Hepatocyte (in vitro differentiated cells): Measurements from ENCODE around the gene ADGRG4. TPM values are rescaled to one million over a fixed set of nuclear protein-coding genes. Genes with fewer than 3 reads are reported as not detected.

ENCODE experiments used
- DNase-seq: peaks from one replicate; pipeline ENCODE4 v3.0.0-alpha.2; 2016; ENCODE audit warnings: low spot score
- H2AFZ ChIP-seq: fragments of 200-600 bp; sonication (generic); 2 replicates; pipeline ENCODE4 v1.6.0; 2016; ENCODE audit warnings: antibody characterized with exemption, mild to moderate bottlenecking
- H3K27ac ChIP-seq: fragments of 200-600 bp; sonication (generic); 2 replicates; pipeline ENCODE4 v1.5.1; 2016; ENCODE audit warnings: mild to moderate bottlenecking
- H3K27me3 ChIP-seq: fragments of 200-600 bp; sonication (generic); 2 replicates; pipeline ENCODE4 v1.6.1; 2016
- H3K36me3 ChIP-seq: fragments of 200-600 bp; sonication (generic); replicated peaks from 2 replicates; pipeline ENCODE4 v1.5.1; 2016; ENCODE audit warnings: low read depth; ENCODE audit not compliant: insufficient read depth
- H3K4me1 ChIP-seq: fragments of 200-600 bp; sonication (generic); 2 replicates; pipeline ENCODE4 v1.5.1; 2016; ENCODE audit warnings: mild to moderate bottlenecking, moderate library complexity; ENCODE audit not compliant: insufficient read depth
- H3K4me2 ChIP-seq: fragments of 200-600 bp; sonication (generic); 2 replicates; pipeline ENCODE4 v1.6.0; 2016
- H3K4me3 ChIP-seq: fragments of 200-600 bp; sonication (generic); 2 replicates; pipeline ENCODE4 v1.5.1; 2016; ENCODE audit warnings: mild to moderate bottlenecking
- H3K79me2 ChIP-seq: fragments of 200-600 bp; sonication (generic); 2 replicates; pipeline ENCODE4 v1.6.0; 2017; ENCODE audit warnings: mild to moderate bottlenecking
- H3K9me2 ChIP-seq: fragments of 200-600 bp; sonication (generic); replicated peaks from 2 replicates; pipeline ENCODE4 v1.6.0; 2017; ENCODE audit warnings: mild to moderate bottlenecking; ENCODE audit not compliant: insufficient read depth
- H3K9me3 ChIP-seq: fragments of 200-600 bp; sonication (generic); 2 replicates; pipeline ENCODE4 v1.5.1; 2016; ENCODE audit warnings: low read depth, mild to moderate bottlenecking
- H4K20me1 ChIP-seq: fragments of 200-600 bp; sonication (generic); 2 replicates; pipeline ENCODE4 v1.6.0; 2016; ENCODE audit warnings: mild to moderate bottlenecking; ENCODE audit not compliant: insufficient read depth, poor library complexity, severe bottlenecking
- CTCF ChIP-seq: fragments of 200-600 bp; sonication (generic); IDR thresholded peaks from 2 replicates; pipeline ENCODE4 v1.5.1; 2016; ENCODE audit warnings: antibody characterized with exemption, mild to moderate bottlenecking; ENCODE audit not compliant: poor library complexity
- EZH2 ChIP-seq: fragments of 200-600 bp; sonication (generic); IDR thresholded peaks from 2 replicates; pipeline ENCODE4 v1.6.1; 2016; ENCODE audit warnings: antibody characterized with exemption, mild to moderate bottlenecking, borderline replicate concordance
- EZH2phosphoT487 ChIP-seq: fragments of 200-600 bp; sonication (generic); IDR thresholded peaks from one replicate; pipeline ENCODE4 v1.6.1; 2018; ENCODE audit warnings: antibody characterized with exemption, mild to moderate bottlenecking, low read depth, moderate library complexity; ENCODE audit not compliant: unreplicated experiment, severe bottlenecking
- WGBS: methylation state at CpG from one replicate; pipeline ENCODE4 v1.1.6; 2016; ENCODE audit warnings: low lambda C conversion rate; ENCODE audit errors: missing lambda C conversion rate; 5-methylcytosine and 5-hydroxymethylcytosine counted together
- polyA plus RNA-seq: library from polyadenylated mRNA; unstranded; fragments of >200 nt; fragmentation: Nextera tagmentation; extraction: Ambion mirVana; gene quantifications from 2 replicates; pipeline ENCODE4 v1.2.1, GENCODE V29; 2016
- total RNA-seq: library from RNA; depleted of rRNA; stranded (reverse); fragments of >200 nt; gene quantifications from 2 replicates; pipeline ENCODE4 v1.2.3, GENCODE V29; 2014

Gene ADGRG4
- total and polyA plus RNA-seq, 2 experiments from 2014 or later = 0.27 TPM; not detected in 1

GRCh38 chrX:136268051-136269048, 32.4 kb upstream of the ADGRG4 start:
- no peak overlapping the region for H3K27ac ChIP-seq
- no peak overlapping the region for H3K4me3 ChIP-seq
- no peaks in the 10 kb centered on the region for H3K9me2 ChIP-seq
- H4K20me1 ChIP-seq = no peaks in the 10 kb centered on the region
- DNase-seq = peak; percentile 44
- no peaks in the 10 kb centered on the region for H3K9me3 ChIP-seq
- H3K4me1 ChIP-seq = no peaks in the 10 kb centered on the region
- H2AFZ ChIP-seq = no peak overlapping the region
- TF ChIP-seq EZH2phosphoT487 (no peak), CTCF (peak; percentile 70), EZH2 (no peak)
- no peaks in the 10 kb centered on the region for H3K36me3 ChIP-seq
- H3K4me2 ChIP-seq = no peak overlapping the region
- no peaks in the 10 kb centered on the region for H3K27me3 ChIP-seq
- H3K79me2 ChIP-seq = no peaks in the 10 kb centered on the region
- 48% methylated on average over 5 of the region's 5 CpGs for WGBS

GRCh38 chrX:136269921-136270320, 30.8 kb upstream of the ADGRG4 start:
- Histone ChIP-seq H3K79me2 (no peaks in the 10 kb centered on the region), H3K4me3 (no peak overlapping the region), H3K36me3 (no peaks in the 10 kb centered on the region), H2AFZ (no peak overlapping the region), H3K4me2 (no peak overlapping the region), H4K20me1 (no peaks in the 10 kb centered on the region), H3K9me2 (no peaks in the 10 kb centered on the region), H3K27ac (no peak overlapping the region), H3K9me3 (no peaks in the 10 kb centered on the region), H3K27me3 (no peaks in the 10 kb centered on the region), H3K4me1 (no peaks in the 10 kb centered on the region)
- TF ChIP-seq EZH2 (no peak), EZH2phosphoT487 (no peak), CTCF (no peak)
- 68% methylated on average over 1 of the region's 1 CpG for WGBS
- DNase-seq = no peak

GRCh38 chrX:136271300-136271699, 29.5 kb upstream of the ADGRG4 start:
- Histone ChIP-seq H3K79me2 (no peaks in the 10 kb centered on the region), H3K9me2 (no peaks in the 10 kb centered on the region), H4K20me1 (no peaks in the 10 kb centered on the region), H2AFZ (no peak overlapping the region), H3K9me3 (no peaks in the 10 kb centered on the region), H3K27ac (no peak overlapping the region), H3K27me3 (no peaks in the 10 kb centered on the region), H3K4me1 (no peaks in the 10 kb centered on the region), H3K4me2 (no peak overlapping the region), H3K36me3 (no peaks in the 10 kb centered on the region), H3K4me3 (no peak overlapping the region)
- TF ChIP-seq EZH2 (no peak), EZH2phosphoT487 (no peak), CTCF (no peak)
- WGBS = 84% methylated on average over 1 of the region's 1 CpG
- DNase-seq = no peak
